NCI-H345 (cell line): ENCODE results near the gene ESAM.
A peak's percentile ranks its signal among the peaks of the same experiment; 100 is the strongest.

ENCODE experiments used
- DNase-seq: peaks from one replicate; lab custom pipeline; 2025; lab: John Stamatoyannopoulos, UW

The ESAM gene

DNA sequence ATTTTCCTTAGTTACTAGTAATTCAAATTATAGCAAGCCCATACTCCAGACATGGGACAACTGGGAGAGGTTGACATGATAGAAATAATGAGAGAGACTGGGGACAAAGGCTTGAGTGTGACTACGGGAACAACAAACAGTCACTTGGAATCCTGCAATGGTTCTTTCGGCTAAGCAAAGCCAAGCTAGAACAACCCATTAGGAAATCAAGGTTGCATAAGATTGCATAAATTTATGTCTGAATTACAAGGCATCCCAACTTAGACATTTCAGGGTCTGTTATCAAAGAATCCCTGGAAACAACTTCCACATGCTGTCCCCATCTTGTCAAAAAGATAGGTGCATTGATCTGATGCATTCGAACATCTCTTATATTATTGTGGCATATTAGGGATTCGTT is 32.5 kb downstream of the ESAM start:
- DNase-seq = no peak

DNA sequence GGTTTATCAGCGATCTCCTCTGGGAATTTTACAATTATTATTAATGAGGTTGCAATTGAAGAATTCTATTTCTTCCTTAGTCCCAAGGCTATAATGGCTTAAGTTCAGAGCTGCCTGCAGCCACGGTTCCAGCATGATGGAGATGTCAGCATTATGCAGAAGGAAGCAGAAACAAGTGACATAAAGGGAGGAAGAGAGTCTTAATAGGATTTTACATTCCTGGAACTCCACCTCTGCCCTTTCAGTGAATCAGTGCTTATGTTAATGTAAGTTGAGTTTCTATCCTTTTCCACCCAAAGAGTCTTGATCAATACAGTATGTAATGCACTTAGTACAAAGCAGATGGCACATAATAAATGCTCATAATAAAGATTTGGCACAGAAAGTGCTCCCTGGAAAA is 34.0 kb downstream of the ESAM start:
- DNase-seq = no peak

DNA sequence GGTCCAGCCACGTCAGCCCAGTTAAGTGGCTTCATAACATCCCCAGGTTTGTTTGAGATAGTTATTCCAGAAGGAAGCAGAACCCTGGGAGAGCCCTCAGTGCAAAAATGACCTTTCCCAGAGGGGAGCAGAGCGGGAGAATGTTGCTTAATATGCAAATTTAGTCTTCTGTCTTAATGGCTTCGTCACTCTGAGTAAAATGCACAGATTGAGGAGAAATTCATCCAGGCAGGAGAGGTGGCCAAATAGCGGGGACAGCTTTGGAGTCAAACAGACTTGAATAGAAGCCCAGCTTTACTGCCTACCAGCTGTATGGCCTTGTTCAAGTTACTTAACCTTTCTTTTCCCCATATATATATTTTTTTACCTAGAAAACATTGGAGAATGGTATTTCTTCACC is 34.6 kb downstream of the ESAM start:
- DNase-seq = no peak

DNA sequence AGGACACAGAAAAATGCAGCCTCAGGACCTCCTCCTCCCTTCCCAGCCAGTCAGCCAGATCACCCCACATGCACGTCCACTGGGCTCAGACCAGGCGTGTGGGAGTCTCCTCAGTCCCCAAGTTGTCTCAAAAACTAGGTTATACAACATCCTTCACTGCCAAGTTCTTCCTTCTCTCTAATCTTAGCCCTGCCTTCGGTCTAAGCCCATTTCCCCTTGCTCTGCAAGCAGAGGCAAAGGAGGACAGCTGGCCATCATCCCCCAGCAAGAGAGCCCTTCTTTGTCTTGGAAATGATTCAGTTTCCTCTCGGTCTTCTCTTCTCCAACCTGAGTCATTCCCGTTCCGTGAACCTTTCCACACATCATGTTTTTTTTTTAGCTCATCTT is 36.4 kb downstream of the ESAM start:
- DNase-seq = no peak

DNA sequence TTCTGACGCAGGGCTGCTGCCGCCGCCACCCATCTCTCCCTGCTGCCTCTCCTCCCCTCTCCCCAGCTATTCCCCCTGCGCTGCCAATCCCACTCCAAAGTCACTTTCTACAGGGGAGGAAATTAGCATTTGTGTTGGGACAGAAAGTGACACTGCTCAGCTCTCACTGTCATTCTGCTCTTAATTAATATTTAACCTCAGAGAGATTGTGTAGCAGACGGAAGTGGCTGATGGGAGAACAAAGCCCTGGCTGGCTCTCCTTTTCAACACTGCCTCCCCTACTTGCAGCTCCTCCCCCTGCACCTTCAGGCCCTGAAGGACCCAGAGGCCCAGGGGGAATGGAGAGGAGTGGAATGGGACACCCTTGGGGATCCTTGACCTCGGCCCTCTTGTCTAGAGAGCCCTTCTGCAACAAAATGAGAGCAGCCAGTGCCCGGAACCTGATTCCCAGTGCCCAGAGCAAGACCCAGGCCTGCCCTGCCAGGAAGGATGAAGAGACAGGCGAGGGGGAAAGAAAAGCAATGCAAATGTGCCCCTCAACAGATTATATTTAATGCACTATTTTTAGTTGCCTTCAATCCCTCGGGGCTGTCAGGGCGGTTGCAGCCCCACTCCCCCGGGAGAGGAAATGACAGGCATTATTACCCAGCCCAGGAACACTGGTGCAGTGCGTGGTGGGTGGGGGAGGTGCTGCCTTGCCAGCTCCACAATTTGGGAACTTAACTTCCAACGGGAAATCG is 36.9 kb downstream of the ESAM start:
- DNase-seq = no peak

DNA sequence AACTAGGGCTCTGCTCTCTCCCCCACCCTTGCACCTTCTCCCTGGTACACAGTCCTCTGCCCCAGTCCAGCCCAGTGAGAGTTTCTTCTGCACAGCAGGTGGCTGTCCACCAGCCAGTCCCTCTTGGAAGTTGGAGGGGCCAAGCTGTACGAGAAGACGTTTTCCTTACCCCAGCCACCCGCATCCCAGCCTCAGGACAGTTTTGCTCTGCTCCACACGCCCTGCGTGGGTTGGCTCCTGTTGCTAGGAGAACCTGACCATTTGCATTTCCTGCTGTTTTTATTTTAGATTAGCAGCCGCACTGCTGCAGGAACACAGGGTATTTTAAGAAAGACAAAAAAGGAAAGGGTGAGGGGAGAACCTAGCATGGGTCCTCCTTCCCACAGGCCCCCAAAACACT is 39.9 kb downstream of the ESAM start:
- DNase-seq = no peak

DNA sequence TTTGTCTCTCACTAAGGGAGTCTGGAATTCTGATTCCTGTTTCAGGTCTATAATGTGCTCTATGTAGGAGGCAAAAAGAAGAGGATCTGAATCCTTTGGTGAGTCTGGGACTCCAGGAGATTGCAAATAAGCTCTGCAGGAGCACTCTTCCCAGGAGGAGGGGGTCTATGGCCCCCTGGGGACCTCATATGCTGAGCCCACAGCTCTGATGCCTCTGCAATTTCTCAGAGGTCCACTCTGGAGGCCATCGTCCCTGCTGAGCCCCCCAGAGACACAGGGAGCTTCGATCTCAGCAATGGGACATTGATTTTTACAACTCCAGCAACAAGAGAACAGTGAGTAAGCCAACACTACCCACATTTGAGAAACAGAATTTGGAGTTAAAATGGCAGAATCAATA is 42.6 kb downstream of the ESAM start:
- no peak for DNase-seq

DNA sequence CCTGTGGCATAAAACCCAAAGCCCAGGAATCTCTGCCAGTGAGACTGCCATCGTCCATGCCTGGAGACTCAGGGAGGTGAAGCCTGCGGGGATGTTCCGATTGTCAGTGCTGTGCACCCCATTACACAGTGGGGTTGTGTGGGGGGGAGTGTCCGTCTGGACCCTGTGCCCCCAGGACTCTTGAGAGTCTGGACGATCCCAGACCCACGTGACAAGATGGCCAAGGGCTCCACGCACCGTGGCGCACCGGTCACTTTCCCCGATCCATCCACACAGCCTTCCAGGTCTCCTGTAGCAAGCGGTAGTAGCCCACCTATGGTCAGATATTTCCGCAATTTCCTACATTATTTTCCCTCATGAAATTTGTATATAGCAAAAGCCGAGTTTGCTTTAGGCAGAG is 43.3 kb downstream of the ESAM start:
- DNase-seq = no peak

DNA sequence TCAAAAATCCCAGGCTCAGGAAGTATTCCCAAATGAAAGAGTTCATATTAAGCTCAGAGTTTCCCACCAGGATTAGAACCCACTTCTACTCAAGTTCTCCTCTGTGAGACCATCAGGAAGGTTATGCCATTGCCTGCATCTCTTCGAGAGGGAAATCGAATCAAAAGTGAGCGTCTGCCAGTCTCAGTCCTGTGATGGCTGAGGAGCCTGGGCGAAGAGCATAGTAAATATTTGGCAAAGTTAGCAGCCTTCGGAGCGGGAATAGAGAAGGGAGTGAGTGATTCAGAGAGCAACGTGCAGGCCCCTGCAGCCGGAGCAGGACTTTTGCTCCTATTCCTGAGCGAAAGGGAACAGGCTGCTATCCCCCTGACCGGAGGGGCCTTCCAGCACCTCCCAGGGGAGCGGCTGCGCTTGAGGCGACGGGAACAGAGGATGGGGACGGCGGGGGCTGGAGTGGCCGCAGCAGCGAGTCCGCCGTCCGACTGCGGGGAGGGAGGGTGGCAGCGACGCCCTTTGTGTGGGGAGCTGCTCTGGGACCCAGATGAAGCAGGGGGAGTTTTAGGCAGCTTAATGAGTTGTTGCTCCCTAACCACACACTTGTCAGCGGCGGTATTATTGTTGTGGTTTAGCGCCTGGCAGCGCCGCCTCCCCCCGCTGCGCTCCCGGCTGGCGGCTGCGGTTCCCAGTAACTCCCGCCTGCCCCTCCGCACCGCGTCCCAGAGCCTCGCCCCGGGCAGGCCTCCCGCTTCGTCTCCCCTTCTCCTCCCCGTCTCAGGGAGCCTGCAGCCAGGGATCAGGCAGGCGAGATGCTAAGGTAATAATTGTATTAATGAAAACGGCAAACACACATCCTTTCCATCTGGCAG is 44.1 kb downstream of the ESAM start:
- DNase-seq = peak; percentile 45

DNA sequence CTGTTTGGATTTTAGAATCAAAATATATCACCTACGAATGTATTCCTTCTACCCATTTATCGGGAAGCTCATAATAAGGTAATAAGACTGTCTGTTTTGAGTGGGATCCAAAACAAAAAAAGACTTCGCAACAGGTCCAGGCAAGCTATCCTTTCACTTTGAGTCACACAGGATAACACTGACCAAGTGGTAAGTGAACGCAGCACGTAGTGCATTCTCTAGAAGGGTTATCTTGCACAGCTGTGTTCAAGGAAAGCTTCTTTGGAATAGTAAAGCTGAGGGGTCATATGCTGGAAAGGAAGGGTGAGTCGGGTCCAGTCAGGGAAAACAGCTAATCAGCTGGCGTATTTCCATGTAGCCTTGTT is 44.7 kb downstream of the ESAM start:
- DNase-seq = no peak

DNA sequence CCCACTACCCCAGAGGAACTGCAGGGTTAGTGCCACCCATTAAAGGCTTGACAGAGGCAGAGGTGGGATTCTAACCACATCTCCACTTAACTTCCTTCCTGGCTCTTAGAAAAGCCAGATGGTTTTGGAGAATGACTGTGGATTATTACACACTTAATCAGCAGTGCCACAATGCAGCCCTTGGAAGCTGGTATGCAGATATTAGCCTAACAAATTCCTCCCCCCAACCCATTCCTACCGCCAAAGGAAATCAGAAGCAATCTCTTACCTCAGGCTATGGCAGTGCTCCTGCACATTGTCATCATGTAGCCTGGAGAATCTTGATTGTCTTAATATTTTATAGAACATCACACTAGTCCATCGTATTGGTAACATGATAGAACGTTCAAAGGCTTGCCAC is 45.5 kb downstream of the ESAM start:
- DNase-seq = no peak

DNA sequence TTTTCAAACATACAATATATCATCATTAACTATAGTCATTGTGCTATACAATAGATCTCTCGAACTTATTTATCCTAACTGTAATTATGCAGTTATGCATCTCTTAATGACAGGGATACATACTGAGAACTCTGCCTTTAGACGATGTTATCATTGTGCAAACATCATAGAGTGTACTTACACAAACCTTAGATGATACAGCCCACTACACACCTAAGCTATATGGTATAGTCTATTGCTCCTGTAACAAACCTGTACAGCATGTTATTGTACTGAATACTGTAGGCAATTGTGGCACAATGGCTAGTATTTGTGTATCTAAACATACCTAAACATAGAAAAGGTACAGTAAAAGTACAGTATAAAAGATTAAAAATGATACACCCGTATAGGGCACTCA is 49.7 kb downstream of the ESAM start:
- DNase-seq = no peak

DNA sequence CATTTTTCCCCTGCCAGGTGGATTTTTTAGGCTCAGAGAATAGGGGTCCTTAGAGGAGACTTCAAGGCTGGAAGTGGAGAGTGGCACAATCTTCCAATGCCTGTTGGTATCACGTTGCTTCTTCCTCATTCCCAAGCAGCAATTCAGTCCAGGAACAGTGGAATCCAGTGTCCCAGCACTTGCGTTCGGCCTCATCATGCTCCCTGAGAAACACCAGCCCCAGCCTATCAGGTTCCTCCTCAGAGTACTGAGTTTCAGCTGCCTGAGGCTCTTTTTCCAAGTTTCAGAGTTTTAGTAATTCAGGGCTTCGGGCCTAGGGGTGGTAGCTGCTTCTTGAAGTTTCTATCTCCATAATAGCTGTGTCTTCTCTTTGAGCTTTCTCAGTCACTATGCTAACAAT is 54.3 kb downstream of the ESAM start:
- DNase-seq = no peak
